SJSA1 (cell line): Measurements from ENCODE around the gene C6orf136. TPM values are rescaled to one million over a fixed set of nuclear protein-coding genes. Genes with fewer than 3 reads are reported as not detected.
"Not testable (repeated sequence)": the region's sequence is repeated elsewhere in the genome, so short reads cannot be mapped to it uniquely, and the experiment has no call there.

Source experiments
- DNase-seq, 2 experiments: peaks; one replicate each; pipeline ENCODE4 v3.0.0-alpha.2; 2015 to 2020; ENCODE audit warnings: low spot score in 2 of 2, low read depth in 1 of 2
- H3K27ac ChIP-seq: fragments of 250-450 bp; sonication (Bioruptor Pico); 2 replicates; pipeline ENCODE4 v1.5.1; 2020; ENCODE audit warnings: mild to moderate bottlenecking, moderate library complexity
- H3K27me3 ChIP-seq: fragments of 250-450 bp; sonication (Bioruptor Pico); replicated peaks from 2 replicates; pipeline ENCODE4 v1.5.1; 2020; ENCODE audit warnings: mild to moderate bottlenecking, moderate library complexity
- H3K36me3 ChIP-seq: fragments of 250-450 bp; sonication (Bioruptor Pico); 2 replicates; pipeline ENCODE4 v1.5.1; 2020; ENCODE audit warnings: mild to moderate bottlenecking
- H3K4me1 ChIP-seq: fragments of 250-450 bp; sonication (Bioruptor Pico); replicated peaks from 2 replicates; pipeline ENCODE4 v1.6.1; 2021; ENCODE audit warnings: mild to moderate bottlenecking
- H3K4me3 ChIP-seq: fragments of 250-450 bp; sonication (Bioruptor Pico); 2 replicates; pipeline ENCODE4 v1.5.1; 2020; ENCODE audit warnings: mild to moderate bottlenecking
- H3K9me3 ChIP-seq: fragments of 250-450 bp; sonication (Bioruptor Pico); replicated peaks from 2 replicates; pipeline ENCODE4 v1.5.1; 2020; ENCODE audit warnings: mild to moderate bottlenecking
- total RNA-seq: library from RNA; depleted of rRNA; stranded (reverse); fragments of >200 nt; shearing (Covaris generic); gene quantifications from 2 replicates; pipeline ENCODE4 v1.2.3, GENCODE V29; 2014; rRNA removed

Gene C6orf136, protein sequence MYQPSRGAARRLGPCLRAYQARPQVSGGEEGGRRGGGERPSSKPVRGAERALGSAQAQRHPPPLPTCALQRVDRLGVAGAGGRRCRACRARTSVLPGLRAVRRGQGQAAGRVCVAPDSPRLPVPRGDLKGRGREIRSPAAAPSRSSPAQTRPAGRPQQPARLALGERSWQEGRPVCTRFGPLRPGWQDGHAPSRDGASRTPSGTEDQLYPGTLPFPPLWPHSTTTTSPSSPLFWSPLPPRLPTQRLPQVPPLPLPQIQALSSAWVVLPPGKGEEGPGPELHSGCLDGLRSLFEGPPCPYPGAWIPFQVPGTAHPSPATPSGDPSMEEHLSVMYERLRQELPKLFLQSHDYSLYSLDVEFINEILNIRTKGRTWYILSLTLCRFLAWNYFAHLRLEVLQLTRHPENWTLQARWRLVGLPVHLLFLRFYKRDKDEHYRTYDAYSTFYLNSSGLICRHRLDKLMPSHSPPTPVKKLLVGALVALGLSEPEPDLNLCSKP
- total RNA-seq, result 4.9 and 15.8 TPM in 2 replicates

DNA sequence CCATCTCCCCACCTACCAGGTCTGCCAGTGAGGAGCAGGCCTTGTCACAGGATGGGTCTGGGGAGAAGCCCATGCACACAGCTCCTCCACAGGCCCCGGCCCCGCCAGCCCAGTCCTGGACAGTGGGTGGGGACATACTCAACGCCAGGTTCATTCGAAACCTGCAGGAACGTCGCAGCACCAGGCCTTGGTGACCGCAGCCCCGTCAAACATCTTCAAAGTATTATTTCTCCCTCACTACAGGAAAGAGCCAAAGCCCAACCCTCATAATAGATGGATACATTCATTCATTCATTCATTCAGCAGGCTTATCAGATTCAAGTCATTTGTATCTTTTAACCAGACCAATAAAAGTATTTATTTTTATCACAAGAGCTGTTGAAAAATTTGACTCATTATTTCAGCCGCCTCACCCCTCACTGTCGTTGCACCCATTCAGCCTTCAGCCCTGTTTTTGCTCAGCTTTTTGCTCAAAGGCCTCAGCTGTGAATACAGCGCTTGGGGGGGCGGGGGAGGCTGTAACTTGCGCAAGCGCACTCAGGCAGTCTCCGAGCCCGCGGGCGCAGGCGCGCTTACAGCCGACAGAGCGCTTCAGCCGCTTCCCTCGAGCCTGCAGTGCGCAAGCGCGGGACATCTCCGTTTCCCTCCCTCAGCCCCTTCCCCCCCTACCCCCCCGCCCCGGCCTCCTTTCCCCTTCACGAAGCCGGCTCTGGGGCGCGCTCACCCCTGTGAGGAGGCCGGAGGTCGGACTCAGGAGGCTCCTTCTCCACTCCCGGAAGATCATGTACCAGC, at the start of gene C6orf136:
TSS of gene C6orf136 (plus strand) at position 684 of the 792 bp plus-strand sequence. CDS start at position 783, 99 bp downstream.
- Histone ChIP-seq H3K36me3 (peaks cover 35% of the 10 kb centered on the region), H3K9me3 (no peaks in the 10 kb centered on the region), H3K4me3 (peak within 1 kb of the TSS; percentile 83), H3K4me1 (peaks cover 11% of the 10 kb centered on the region), H3K27ac (no peak within 1 kb of the TSS), H3K27me3 (no peaks in the 10 kb centered on the region)
- DNase-seq, result peak; percentile 82 to 95

DNA sequence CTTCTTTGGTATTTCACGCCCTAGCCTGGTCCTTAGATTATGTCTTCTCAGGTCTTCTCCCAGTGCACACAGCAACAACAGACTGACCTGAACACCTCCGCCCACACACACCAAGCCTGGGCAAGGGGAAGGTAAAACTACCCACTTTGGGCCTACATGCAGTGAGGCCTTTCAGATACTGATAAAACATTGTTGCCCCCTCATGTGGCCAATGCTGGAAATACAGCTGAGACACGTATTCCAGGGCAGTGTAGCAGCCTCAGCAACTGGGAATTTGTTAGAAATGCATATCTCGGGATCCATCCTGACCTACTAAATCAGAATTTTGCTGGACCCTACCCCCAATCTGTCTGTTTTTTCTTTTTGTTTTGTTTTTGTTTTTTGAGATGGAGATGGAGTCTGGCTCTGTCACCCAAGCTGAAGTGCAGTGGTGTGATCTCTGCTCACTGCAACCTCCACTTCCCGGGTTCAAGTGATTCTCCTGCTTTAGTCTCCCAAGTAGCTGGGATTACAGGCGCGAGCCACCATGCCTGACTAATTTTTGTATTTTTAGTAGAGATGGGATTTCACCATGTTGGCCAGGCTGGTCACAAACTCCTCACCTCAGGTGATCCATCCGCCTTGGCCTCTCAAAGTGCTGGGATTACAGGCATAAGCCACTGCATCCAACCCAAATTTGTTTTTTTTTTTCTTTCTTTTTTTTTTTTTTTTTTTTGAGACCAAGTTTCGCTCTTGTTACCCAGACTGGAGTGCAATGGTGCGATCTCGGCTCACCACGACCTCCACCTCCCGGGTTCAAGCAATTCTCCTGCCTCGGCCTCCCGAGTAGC, 49.4 kb upstream of the C6orf136 start:
- H3K4me3 ChIP-seq, H3K9me3 ChIP-seq, H3K4me1 ChIP-seq, H3K27ac ChIP-seq, H3K27me3 ChIP-seq: not testable (repeated sequence)
- peak; percentile 62 to 79 for DNase-seq
- peaks cover 63% of the 10 kb centered on the region for H3K36me3 ChIP-seq

DNA sequence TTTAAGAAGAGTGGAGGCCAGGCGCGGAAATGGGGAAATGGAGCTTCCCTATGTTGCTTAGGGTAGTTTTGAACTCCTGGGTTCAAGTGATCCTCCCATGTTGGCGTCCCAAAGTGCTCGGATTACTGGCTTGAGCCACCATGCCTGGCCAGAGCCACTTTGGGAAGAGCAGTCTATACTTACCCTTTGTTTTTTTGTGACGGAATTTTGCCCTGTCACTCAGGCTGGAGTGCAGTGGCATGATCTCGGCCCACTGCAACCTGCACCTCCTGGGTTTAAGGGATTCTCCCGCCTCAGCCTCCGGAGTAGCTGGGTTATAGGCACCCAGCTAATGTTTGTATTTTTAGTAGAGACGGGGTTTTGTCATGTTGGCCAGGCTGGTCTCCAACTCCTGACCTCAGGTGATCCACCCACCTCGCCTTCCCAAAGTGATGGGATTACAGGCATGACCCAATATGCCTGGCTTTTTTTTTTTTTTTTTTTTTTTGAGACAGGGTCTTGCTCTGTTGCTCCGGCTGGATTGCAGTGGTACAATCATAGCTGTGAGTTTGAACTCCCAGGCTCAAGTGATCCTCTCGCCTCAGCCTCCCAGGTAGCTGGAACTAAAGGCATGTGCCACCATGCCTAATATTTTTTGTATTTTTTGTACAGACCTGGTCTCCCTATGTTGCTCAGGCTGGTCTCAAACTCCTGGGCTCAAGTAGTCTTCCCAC, 47.9 kb upstream of the C6orf136 start:
- H3K9me3 ChIP-seq, result no peaks in the 10 kb centered on the region
- no peaks in the 10 kb centered on the region for H3K27me3 ChIP-seq
- H3K36me3 ChIP-seq, result peaks cover 69% of the 10 kb centered on the region
- DNase-seq, result no peak
- H3K27ac ChIP-seq, result no peak overlapping the region
- H3K4me1 ChIP-seq, result no peaks in the 10 kb centered on the region
- no peak overlapping the region for H3K4me3 ChIP-seq

DNA sequence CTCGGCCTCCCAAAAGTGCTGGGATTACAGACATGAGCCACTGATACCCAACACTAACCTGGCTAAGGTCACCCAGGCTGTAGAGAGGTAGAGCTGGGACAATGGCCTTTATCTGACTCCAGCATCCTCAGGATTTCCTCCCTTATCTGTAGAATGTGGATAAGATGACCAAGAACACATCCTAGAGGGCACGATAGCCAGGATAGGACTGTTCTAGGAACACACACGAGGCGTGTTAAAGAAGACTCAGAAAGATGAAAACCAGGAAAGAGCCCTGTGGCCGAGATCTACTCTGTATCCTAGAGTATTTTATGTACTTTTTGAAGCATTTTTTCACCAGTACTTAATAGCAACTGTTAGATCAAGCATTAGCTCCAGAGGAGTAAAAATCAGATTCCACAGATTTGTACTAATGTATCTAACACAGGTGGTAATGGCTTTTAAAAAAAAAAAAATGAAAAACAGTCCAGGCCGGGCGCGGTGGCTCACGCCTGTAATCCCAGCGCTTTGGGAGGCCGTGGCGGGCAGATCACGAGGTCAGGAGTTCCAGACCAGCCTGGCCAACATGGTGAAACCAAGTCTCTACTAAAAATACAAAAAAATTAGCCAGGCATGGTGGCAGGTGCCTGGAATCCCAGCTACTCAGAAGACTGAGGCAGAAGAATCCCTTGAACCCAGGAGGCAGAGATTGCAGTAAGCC, 47.2 kb upstream of the C6orf136 start:
- Histone ChIP-seq H3K36me3 (peaks cover 69% of the 10 kb centered on the region), H3K27ac (no peak overlapping the region), H3K27me3 (no peaks in the 10 kb centered on the region)

DNA sequence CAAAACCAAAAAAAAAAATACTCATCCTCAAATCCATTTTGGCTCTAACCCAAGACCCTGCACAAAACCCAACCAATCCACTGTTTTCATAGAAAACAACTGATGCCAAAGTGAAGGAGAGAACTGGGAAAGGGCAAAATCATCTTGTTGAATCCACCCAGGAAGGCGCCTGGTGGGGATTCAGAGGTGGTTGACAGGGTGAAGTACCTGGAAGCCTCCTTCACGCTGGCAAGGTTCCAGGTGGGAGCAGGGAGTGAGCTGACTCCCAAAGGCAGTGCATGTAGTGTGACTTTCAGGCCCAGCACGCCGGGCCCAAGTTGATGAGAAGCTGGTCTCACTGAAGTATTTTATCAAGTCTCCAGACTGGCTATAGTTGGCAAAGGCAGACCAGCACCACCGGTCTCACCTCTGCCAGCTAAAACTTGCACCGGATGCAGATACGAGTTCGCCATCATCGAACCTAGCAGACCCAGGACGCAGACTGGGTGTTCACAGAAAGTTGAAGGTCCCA, 46.4 kb upstream of the C6orf136 start:
- DNase-seq, result no peak
- H3K4me1 ChIP-seq, result no peaks in the 10 kb centered on the region
- H3K9me3 ChIP-seq, result no peaks in the 10 kb centered on the region
- H3K36me3 ChIP-seq, result peaks cover 69% of the 10 kb centered on the region
- no peak overlapping the region for H3K27ac ChIP-seq
- H3K4me3 ChIP-seq, result no peak overlapping the region
- H3K27me3 ChIP-seq, result no peaks in the 10 kb centered on the region

More for the DNA sequence above, 47.2 kb upstream of the C6orf136 start:
- H3K4me1 ChIP-seq, result no peaks in the 10 kb centered on the region
- DNase-seq, result no peak
- H3K4me3 ChIP-seq, result no peak overlapping the region
- no peaks in the 10 kb centered on the region for H3K9me3 ChIP-seq

DNA sequence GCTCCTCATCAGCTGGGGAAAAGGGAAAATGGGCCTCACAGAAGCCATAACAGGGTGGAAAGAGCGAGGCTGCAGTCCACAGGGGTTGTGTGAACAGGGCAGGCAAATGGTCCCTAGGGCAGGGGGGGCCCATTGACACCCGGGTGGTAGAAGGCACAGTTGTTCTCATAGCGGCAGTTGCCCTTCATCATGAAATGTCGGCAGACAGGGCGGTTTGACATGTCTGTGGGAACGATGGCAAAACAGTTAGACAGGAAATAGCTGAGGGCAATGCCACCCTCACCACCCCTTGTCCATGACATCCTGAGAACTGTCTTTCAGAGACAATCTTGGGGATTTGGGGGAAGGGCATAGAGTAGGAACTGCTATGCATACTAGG, 45.5 kb upstream of the C6orf136 start:
- H3K27ac ChIP-seq, result no peak overlapping the region
- no peaks in the 10 kb centered on the region for H3K27me3 ChIP-seq
- DNase-seq, result no peak
- H3K4me1 ChIP-seq, result no peaks in the 10 kb centered on the region
- no peaks in the 10 kb centered on the region for H3K9me3 ChIP-seq
- peaks cover 77% of the 10 kb centered on the region for H3K36me3 ChIP-seq
- H3K4me3 ChIP-seq, result no peak overlapping the region

DNA sequence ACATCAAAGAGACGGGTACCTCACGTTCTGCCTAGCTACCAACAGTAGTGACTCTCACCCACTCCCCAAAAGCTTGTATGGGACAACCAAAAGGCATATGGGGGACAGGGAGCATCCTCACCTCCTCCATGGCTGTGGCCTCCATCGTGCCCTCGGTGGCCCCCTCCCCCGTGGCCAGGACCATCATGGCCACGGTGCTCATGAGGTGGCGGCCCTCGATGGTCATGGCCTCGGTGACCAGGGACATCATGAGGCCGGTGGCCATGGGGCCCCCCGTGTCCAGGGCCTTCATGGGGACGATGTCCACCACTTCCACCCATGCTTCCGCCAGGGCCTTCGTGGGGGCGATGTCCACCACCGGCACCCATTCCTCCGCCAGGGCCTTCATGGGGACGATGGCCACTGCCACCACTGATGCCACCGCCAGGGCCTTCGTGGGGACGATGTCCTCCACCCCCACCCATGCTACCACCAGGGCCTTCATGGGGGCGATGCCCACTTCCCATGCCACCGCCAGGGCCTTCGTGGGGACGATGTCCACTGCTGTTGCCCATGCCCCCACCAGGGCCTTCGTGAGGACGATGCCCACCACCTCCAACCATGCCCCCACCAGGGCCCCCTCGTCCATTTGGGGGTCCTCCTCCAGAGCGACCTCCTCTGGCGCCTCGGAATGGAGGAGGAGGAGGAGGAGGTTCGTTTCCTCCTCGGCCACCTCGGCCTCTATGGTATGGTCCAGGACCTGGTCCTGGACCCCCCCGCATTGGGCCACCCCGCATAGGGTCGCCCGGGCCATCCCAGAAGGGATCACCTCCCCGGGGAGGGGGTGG, 44.9 kb upstream of the C6orf136 start:
- no peak for DNase-seq
- Histone ChIP-seq H3K9me3 (no peaks in the 10 kb centered on the region), H3K4me3 (no peak overlapping the region), H3K36me3 (peaks cover 83% of the 10 kb centered on the region), H3K27ac (no peak overlapping the region), H3K27me3 (no peaks in the 10 kb centered on the region), H3K4me1 (no peaks in the 10 kb centered on the region)

DNA sequence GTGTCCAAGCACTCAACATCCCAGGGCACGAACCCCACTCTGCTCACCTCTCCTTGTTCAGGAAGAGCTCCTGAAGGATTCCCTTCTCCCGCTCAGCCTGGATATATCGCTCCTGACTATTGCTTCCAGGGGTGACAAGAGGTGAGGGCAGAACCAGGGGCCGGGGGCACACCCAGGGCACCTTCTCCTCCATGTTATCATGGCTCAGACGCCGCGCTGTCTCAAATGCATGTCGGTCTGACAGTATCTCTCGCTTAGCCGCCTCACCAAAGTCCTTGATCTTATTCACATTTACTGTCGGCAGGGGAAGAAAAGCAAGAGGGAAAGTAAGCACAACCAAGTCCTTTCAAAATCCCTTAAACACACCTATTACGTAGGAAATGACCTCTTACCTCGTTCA, 43.0 kb upstream of the C6orf136 start:
- peaks cover 96% of the 10 kb centered on the region for H3K36me3 ChIP-seq
- no peak overlapping the region for H3K27ac ChIP-seq
- H3K4me3 ChIP-seq, result no peak overlapping the region
- no peaks in the 10 kb centered on the region for H3K9me3 ChIP-seq
- no peak for DNase-seq
- no peaks in the 10 kb centered on the region for H3K27me3 ChIP-seq
- no peaks in the 10 kb centered on the region for H3K4me1 ChIP-seq

DNA sequence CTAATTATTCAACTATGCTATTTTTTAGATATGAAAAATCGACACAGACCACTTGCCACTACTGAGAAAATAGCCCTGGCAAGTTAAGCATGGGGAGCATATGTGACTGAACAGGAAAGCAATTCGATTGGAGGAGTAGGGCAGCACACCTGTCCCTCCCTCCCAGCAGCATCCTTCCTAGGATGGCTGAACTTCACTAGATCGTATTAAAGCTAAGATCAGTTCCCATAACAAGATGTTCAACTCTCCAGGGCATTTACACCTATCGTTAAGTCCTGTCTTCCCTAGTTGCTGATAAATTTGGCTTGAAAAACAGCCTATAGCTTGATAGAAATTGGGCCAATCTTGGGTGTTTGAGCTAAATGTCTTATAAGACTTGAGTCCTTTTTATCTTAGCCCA, 36.9 kb upstream of the C6orf136 start:
- no peak for DNase-seq
- Histone ChIP-seq H3K4me3 (no peak overlapping the region), H3K27me3 (no peaks in the 10 kb centered on the region), H3K9me3 (no peaks in the 10 kb centered on the region), H3K27ac (no peak overlapping the region), H3K4me1 (peaks cover 30% of the 10 kb centered on the region), H3K36me3 (peaks cover 89% of the 10 kb centered on the region)

DNA sequence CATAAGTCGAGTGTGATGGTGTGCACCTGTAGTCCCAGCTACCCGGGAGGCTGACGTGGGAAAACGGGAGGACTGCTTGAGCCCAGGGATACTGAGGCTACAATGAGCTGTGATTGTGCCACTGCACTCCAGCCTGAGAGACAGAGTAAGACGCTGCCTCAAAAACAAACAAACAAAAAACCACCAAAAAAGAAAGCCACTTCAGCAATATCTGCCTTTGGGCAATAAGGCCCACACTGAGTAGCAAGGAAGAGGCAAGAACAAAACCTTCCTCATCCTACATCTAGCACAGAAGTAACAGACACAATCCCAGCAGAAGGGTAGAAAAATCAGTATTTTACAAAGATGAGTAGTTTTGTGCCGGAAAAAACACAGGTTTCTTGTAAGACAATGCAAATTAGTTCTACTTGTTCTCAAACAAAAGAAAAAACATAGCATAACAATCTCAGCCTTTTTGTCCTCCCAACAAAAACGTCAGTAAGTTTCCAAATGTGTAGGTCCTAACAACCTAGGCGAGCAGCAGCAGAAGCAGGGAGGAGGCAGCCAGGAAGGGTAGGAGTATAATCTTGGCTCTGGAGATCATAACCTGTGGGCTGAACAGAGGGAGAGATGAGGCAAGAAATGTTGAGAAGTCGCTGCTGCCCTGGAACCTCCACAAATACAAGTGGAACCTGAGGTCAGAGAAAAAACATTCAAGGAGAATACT, 35.6 kb upstream of the C6orf136 start:
- no peaks in the 10 kb centered on the region for H3K9me3 ChIP-seq
- no peak for DNase-seq
- H3K4me1 ChIP-seq, result peaks cover 38% of the 10 kb centered on the region
- H3K36me3 ChIP-seq, result peaks cover 87% of the 10 kb centered on the region
- H3K27me3 ChIP-seq, result no peaks in the 10 kb centered on the region
- H3K27ac ChIP-seq, result no peak overlapping the region
- no peak overlapping the region for H3K4me3 ChIP-seq

DNA sequence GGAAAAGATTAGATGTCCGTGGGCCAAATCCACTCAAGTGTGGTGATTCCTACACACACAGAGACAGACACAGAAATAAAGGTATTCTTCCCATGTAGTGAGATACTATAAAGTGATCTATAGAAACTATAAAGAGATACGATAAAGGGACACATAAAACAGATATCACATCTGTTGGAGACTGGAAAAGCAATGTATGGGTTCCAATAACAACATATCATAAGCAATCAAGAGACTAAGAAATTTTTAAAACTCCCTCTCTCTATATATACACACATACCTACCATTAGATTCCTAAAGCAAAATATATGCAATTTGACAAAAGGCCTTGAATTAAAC, 35.1 kb upstream of the C6orf136 start:
- no peak overlapping the region for H3K27ac ChIP-seq

More for the DNA sequence above, 35.1 kb upstream of the C6orf136 start:
- Histone ChIP-seq H3K27me3 (no peaks in the 10 kb centered on the region), H3K9me3 (no peaks in the 10 kb centered on the region), H3K4me3 (no peak overlapping the region), H3K4me1 (peaks cover 38% of the 10 kb centered on the region), H3K36me3 (peaks cover 87% of the 10 kb centered on the region)
- no peak for DNase-seq
